Memory B cell (primary cell): ENCODE data around the gene ZNF487.
"Not testable (repeated sequence)": the region's sequence is repeated elsewhere in the genome, so short reads cannot be mapped to it uniquely, and the experiment has no call there.

Experiments used
- ATAC-seq: fragments of 150-1000 bp; cut with Tn5 transposase; 2 replicates; pipeline ENCODE4 v1.10.0; 2021; ENCODE audit warnings: low read depth, mild to moderate bottlenecking, moderate library complexity
- DNase-seq, 2 donors: peaks; one replicate each; pipeline ENCODE4 v3.0.0; 2022; ENCODE audit warnings: low spot score in 2 of 2
- H3K27ac Mint-ChIP-seq: one replicate; pipeline ENCODE4 v1.8.0; 2022; ENCODE audit warnings: mild to moderate bottlenecking, moderate library complexity, mixed read lengths
- H3K27me3 Mint-ChIP-seq: one replicate; pipeline ENCODE4 v1.8.0; 2022; ENCODE audit warnings: mixed read lengths
- H3K36me3 Mint-ChIP-seq: one replicate; pipeline ENCODE4 v1.8.0; 2022; ENCODE audit warnings: mild to moderate bottlenecking, mixed read lengths
- H3K4me1 Mint-ChIP-seq: one replicate; pipeline ENCODE4 v1.8.0; 2022; ENCODE audit warnings: mixed read lengths
- H3K4me3 Mint-ChIP-seq: one replicate; pipeline ENCODE4 v1.8.0; 2022; ENCODE audit warnings: mild to moderate bottlenecking, moderate library complexity, mixed read lengths
- H3K9me3 Mint-ChIP-seq: one replicate; pipeline ENCODE4 v1.8.0; 2022; ENCODE audit warnings: mixed read lengths

Gene ZNF487

GRCh38 chr10:43436291-43437140 is at the start of gene ZNF487:
TSS of gene ZNF487 (plus strand) at chr10:43437111. CDS start at chr10:43475814, 38,703 bp downstream.
- Mint-ChIP-seq H3K9me3 (no peaks in the 10 kb centered on the region), H3K36me3 (peaks cover 2% of the 10 kb centered on the region), H3K4me1 (peaks cover 15% of the 10 kb centered on the region), H3K4me3 (peak within 1 kb of the TSS; percentile 99), H3K27ac (peak within 1 kb of the TSS; percentile 100), H3K27me3 (no peaks in the 10 kb centered on the region)
- DNase-seq = peak; percentile 93 to 97
- ATAC-seq = peak; percentile 83

DNA sequence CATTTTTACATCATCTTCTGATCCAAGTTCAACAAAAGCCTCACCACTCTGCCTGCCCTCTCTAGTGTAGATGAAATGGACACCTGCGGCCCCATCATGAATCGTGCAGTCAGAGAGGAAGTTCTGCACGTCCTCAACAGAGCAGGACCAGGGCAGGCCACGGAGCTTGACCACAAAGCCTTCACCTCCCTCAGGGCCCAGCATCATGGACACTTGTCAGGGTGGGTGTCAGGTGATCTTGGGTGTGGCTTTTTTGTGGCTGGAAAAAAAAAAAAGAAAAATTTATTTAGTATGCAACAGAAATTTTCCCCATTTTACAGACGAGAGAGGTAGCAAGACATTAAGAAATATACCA is 49.3 kb upstream of the ZNF487 start:
- H3K9me3 Mint-ChIP-seq = no peaks in the 10 kb centered on the region
- DNase-seq = no peak
- H3K27ac Mint-ChIP-seq = peak overlapping the region; percentile 84
- no peaks in the 10 kb centered on the region for H3K27me3 Mint-ChIP-seq
- H3K4me1 Mint-ChIP-seq = peaks cover 36% of the 10 kb centered on the region
- H3K36me3 Mint-ChIP-seq = peaks cover 39% of the 10 kb centered on the region
- no peak for ATAC-seq
- H3K4me3 Mint-ChIP-seq = no peak overlapping the region

DNA sequence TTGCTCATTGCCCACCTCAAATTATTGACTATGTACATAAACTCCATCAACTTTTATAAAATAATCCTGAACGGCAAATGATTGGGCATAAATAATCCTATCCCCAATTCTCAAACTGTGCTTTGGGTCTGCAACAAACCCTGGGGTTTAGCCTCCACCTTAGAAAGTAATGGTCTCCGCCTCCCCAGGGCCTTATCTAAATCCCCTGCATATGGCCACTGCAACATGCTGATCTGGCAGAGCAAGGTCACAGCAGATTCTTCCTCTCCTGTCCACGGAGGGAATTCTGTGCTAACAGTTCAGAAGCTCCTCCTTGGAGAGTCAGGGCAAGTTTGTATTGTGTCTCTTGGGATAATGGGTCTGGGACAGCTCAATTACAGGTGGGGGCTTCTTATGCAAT is 47.0 kb upstream of the ZNF487 start:
- Mint-ChIP-seq H3K27me3 (no peaks in the 10 kb centered on the region), H3K4me1 (peaks cover 43% of the 10 kb centered on the region), H3K4me3 (no peak overlapping the region), H3K36me3 (peaks cover 49% of the 10 kb centered on the region), H3K27ac (peak overlapping the region; percentile 70), H3K9me3 (no peaks in the 10 kb centered on the region)
- DNase-seq (no peak), ATAC-seq (no peak)

- H3K4me1 Mint-ChIP-seq = peaks cover 46% of the 10 kb centered on the region
- no peak for ATAC-seq
- peak overlapping the region; percentile 70 for H3K27ac Mint-ChIP-seq
- DNase-seq = no peak
- H3K9me3 Mint-ChIP-seq = no peaks in the 10 kb centered on the region
- H3K27me3 Mint-ChIP-seq = no peaks in the 10 kb centered on the region
- H3K36me3 Mint-ChIP-seq = peaks cover 49% of the 10 kb centered on the region
- no peak overlapping the region for H3K4me3 Mint-ChIP-seq
These were observed 46.6 kb upstream of the ZNF487 start for GRCh38 chr10:43390333-43390732.

DNA sequence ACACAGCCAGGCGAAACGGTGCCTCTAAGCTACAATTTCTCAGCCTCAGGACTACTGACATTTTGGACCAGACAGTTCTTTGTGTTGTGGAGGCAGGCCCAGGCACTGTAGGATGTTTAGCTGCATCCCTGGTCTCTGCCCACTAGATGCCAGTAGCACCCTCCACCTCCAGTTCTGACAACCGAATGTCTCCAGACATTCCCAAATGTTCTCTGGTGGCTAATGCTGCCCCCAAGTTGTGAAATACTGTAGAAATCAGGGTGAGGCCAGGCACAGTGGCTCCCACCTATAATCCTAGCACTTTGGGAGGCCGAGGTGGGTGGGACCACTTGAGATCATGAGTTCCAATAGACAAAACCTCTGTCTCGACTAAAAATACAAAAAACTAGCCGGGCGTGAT is 46.2 kb upstream of the ZNF487 start:
- Mint-ChIP-seq H3K36me3 (peaks cover 49% of the 10 kb centered on the region), H3K4me3 (no peak overlapping the region), H3K27ac (peak overlapping the region; percentile 70), H3K4me1 (peaks cover 50% of the 10 kb centered on the region), H3K27me3 (no peaks in the 10 kb centered on the region), H3K9me3 (no peaks in the 10 kb centered on the region)
- DNase-seq = peak in 1 of 2 donors; percentile 14
- peak; percentile 77 for ATAC-seq

DNA sequence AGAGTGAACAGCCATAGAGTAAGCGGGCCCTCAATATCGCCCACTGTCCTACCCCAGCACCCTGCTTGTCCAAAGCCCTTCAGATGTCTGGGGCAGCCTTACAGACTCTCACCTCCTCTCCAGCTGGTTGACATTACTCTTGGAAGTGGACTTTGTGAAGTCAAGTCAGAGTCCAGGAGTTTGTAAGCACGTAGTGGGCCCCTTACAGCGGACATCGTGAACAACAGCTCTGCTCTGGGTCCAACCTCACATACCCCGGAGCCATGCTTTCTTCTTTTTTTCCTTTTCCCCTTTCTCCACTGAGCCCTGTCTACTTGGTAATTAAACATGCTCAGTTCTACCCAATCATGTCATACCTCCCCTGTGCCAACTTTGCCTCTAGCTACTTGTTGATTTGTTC is 45.4 kb upstream of the ZNF487 start:
- Mint-ChIP-seq H3K27ac (peak overlapping the region; percentile 48), H3K9me3 (no peaks in the 10 kb centered on the region), H3K36me3 (peaks cover 47% of the 10 kb centered on the region), H3K4me3 (no peak overlapping the region), H3K27me3 (no peaks in the 10 kb centered on the region), H3K4me1 (peaks cover 54% of the 10 kb centered on the region)
- ATAC-seq = no peak
- DNase-seq = no peak

- H3K4me1 Mint-ChIP-seq = peaks cover 54% of the 10 kb centered on the region
- H3K27me3 Mint-ChIP-seq = no peaks in the 10 kb centered on the region
- no peaks in the 10 kb centered on the region for H3K9me3 Mint-ChIP-seq
- no peak for DNase-seq
- H3K4me3 Mint-ChIP-seq = no peak overlapping the region
- H3K27ac Mint-ChIP-seq = peak overlapping the region; percentile 81
- H3K36me3 Mint-ChIP-seq = peaks cover 37% of the 10 kb centered on the region
- no peak for ATAC-seq
These were observed 44.2 kb upstream of the ZNF487 start for GRCh38 chr10:43392748-43393147.

DNA sequence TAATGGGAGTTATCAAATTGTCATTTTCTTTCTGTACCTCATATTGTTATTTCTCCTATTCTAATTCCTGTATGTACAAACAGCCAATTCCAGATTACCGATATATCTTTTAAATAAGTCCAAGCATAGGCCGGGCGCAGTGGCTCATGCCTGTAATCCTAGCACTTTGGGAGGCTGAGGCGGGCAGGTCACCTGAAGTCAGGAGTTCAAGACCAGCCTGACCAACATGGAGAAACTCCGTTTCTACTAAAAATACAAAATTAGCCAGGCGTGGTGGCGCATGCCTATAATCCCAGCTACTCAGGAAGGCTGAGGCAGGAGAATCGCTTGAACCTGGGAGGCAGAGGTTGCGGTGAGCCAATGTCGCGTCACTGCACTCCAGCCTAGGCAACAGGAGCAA is 43.7 kb upstream of the ZNF487 start:
- H3K27me3 Mint-ChIP-seq, H3K4me3 Mint-ChIP-seq, DNase-seq, H3K9me3 Mint-ChIP-seq, ATAC-seq: not testable (repeated sequence)
- H3K27ac Mint-ChIP-seq = peak overlapping the region; percentile 81
- peaks cover 54% of the 10 kb centered on the region for H3K4me1 Mint-ChIP-seq
- H3K36me3 Mint-ChIP-seq = peaks cover 37% of the 10 kb centered on the region

DNA sequence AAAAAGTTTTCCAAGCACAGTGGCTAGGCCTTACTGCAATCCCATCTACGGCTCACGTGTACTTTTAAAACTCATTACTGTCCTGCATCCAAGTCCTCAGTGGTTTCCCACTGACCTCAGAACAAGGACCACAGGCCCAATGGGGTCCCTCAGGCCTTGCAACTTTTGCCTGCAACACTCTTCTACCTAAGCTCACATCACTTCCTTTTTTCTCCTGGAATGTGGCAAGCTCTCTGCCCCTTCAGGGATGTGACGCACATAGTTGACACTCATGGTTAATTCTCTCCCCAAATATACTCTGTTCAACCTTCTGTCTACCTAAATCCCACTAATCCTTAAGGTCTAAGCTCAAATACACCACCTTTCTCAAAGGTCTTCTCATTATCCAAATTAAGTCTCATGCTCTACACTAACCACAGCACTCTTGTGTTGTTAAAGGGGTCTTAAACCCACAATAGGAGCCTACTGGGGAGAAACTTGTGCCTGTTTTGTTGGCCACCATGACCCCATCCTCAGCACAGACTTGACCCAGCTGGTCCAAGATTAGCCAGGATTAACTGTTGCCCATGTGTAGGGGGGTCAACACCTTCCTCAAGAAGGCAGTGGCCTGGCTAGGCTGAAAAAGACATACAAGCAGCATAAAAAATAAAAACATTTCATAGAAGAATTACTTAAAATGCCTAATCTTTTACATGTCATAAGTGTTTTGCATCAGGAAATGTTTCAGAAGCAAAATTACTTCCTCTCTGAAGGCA is 43.1 kb upstream of the ZNF487 start:
- Mint-ChIP-seq H3K27me3 (no peaks in the 10 kb centered on the region), H3K9me3 (no peaks in the 10 kb centered on the region), H3K36me3 (peaks cover 32% of the 10 kb centered on the region), H3K27ac (peak overlapping the region; percentile 35), H3K4me3 (no peak overlapping the region), H3K4me1 (peaks cover 51% of the 10 kb centered on the region)
- DNase-seq (no peak), ATAC-seq (no peak)

GRCh38 chr10:43394868-43395267 is 42.0 kb upstream of the ZNF487 start:
- Mint-ChIP-seq H3K27ac (peak overlapping the region; percentile 92), H3K4me1 (peaks cover 54% of the 10 kb centered on the region), H3K9me3 (no peaks in the 10 kb centered on the region), H3K36me3 (peaks cover 35% of the 10 kb centered on the region), H3K4me3 (peak overlapping the region; percentile 59), H3K27me3 (no peaks in the 10 kb centered on the region)
- DNase-seq (no peak), ATAC-seq (no peak)

DNA sequence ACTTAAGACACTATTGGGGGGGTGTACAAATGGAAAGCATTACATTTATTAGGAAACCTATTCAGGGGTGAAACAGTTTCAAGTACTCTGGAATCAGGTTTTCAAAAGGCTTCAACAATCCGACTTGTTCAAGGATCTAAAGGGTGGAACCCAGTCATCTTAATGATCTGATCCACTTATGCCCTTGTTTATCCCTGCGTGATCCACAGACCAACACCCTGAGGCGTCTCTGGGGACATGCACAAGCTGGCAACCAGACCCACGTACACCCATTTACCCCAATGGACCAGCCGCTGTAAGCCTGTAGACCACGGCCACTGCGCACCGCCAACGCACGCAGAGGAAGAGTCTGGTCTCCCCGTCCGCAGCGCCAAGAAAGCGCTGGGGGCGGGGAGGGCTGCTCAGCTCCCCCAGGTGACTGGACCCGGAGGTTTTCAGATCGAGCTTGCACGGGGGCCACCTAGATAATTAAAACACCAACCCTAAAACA is 41.3 kb upstream of the ZNF487 start:
- H3K4me1 Mint-ChIP-seq = peaks cover 54% of the 10 kb centered on the region
- peak overlapping the region; percentile 94 for H3K4me3 Mint-ChIP-seq
- peak overlapping the region; percentile 92 for H3K27ac Mint-ChIP-seq
- ATAC-seq = no peak
- H3K27me3 Mint-ChIP-seq = no peaks in the 10 kb centered on the region
- H3K36me3 Mint-ChIP-seq = peaks cover 28% of the 10 kb centered on the region
- H3K9me3 Mint-ChIP-seq = no peaks in the 10 kb centered on the region
- DNase-seq = no peak

GRCh38 chr10:43396061-43396927 is 40.6 kb upstream of the ZNF487 start:
- DNase-seq = peak; percentile 48 to 52
- H3K4me1 Mint-ChIP-seq = peaks cover 56% of the 10 kb centered on the region
- H3K4me3 Mint-ChIP-seq = peak overlapping the region; percentile 94
- H3K27me3 Mint-ChIP-seq = no peaks in the 10 kb centered on the region
- no peaks in the 10 kb centered on the region for H3K9me3 Mint-ChIP-seq
- peak; percentile 45 for ATAC-seq
- H3K36me3 Mint-ChIP-seq = peaks cover 25% of the 10 kb centered on the region
- H3K27ac Mint-ChIP-seq = peak overlapping the region; percentile 92

GRCh38 chr10:43396928-43397624 is 39.8 kb upstream of the ZNF487 start:
- ATAC-seq = peak; percentile 80
- Mint-ChIP-seq H3K36me3 (peaks cover 19% of the 10 kb centered on the region), H3K9me3 (no peaks in the 10 kb centered on the region), H3K27me3 (no peaks in the 10 kb centered on the region), H3K4me1 (peaks cover 56% of the 10 kb centered on the region), H3K27ac (peak overlapping the region; percentile 92), H3K4me3 (peak overlapping the region; percentile 85)
- DNase-seq = peak; percentile 69 to 78
